ENCODE data around the gene TMEM235.

The TMEM235 gene

GRCh38 chr17:78240012-78240655, 8.7 kb downstream of the TMEM235 start:
- no peak for TF ChIP-seq CTCF (IDR thresholded peaks at IDR 0.05; ENCODE audit: borderline replicate concordance, extremely low read depth, low read length, poor library complexity, severe bottlenecking)
- TF ChIP-seq EZH2 (IDR thresholded peaks at IDR 0.05; ENCODE audit: borderline replicate concordance, low read depth, low read length, severe bottlenecking): no peak
- no peak for ATAC-seq (ENCODE audit: insufficient read depth, low read depth)
- Histone ChIP-seq H3K27ac (ENCODE audit: low read length) (no peak overlapping the region), H3K27me3 (ENCODE audit: insufficient read depth, low read length, poor library complexity) (no peaks in the 10 kb centered on the region), H3K9ac (ENCODE audit: low read depth, low read length) (no peak overlapping the region), H3K79me2 (ENCODE audit: insufficient read depth, low read length) (no peaks in the 10 kb centered on the region), H3K4me3 (ENCODE audit: low read depth in 1 of 2, low read length in 2 of 2) (no peak overlapping the region), H3K9me3 (ENCODE audit: insufficient read depth, low read length, severe bottlenecking) (no peaks in the 10 kb centered on the region), H3K36me3 (ENCODE audit: insufficient read depth, low read length) (no peaks in the 10 kb centered on the region), H3K4me2 (ENCODE audit: insufficient read depth, low read length) (no peak overlapping the region), H3K4me1 (ENCODE audit: insufficient read depth, low read length) (no peaks in the 10 kb centered on the region), H4K20me1 (ENCODE audit: insufficient read depth, low read length) (no peaks in the 10 kb centered on the region), H2AFZ (ENCODE audit: low read depth, low read length) (no peak overlapping the region)
- no peak for DNase-seq

- H3K9ac ChIP-seq (ENCODE audit: low read depth, low read length): no peak overlapping the region
- DNase-seq (no peak), ATAC-seq (ENCODE audit: insufficient read depth, low read depth) (no peak)
- no peaks in the 10 kb centered on the region for H3K36me3 ChIP-seq (ENCODE audit: insufficient read depth, low read length)
- no peaks in the 10 kb centered on the region for H3K4me1 ChIP-seq (ENCODE audit: insufficient read depth, low read length)
- no peak overlapping the region for H3K4me3 ChIP-seq (ENCODE audit: low read depth in 1 of 2, low read length in 2 of 2)
- H3K4me2 ChIP-seq (ENCODE audit: insufficient read depth, low read length): no peak overlapping the region
- H3K9me3 ChIP-seq (ENCODE audit: insufficient read depth, low read length, severe bottlenecking): no peaks in the 10 kb centered on the region
- TF ChIP-seq EZH2 (IDR thresholded peaks at IDR 0.05; ENCODE audit: borderline replicate concordance, low read depth, low read length, severe bottlenecking) (no peak), CTCF (IDR thresholded peaks at IDR 0.05; ENCODE audit: borderline replicate concordance, extremely low read depth, low read length, poor library complexity, severe bottlenecking) (no peak)
- no peak overlapping the region for H2AFZ ChIP-seq (ENCODE audit: low read depth, low read length)
- H4K20me1 ChIP-seq (ENCODE audit: insufficient read depth, low read length): no peaks in the 10 kb centered on the region
- no peaks in the 10 kb centered on the region for H3K27me3 ChIP-seq (ENCODE audit: insufficient read depth, low read length, poor library complexity)
- no peaks in the 10 kb centered on the region for H3K79me2 ChIP-seq (ENCODE audit: insufficient read depth, low read length)
- no peak overlapping the region for H3K27ac ChIP-seq (ENCODE audit: low read length)
Observed at GRCh38 chr17:78240839-78241238, 9.4 kb downstream of the TMEM235 start.

GRCh38 chr17:78241277-78242023, 10.0 kb downstream of the TMEM235 start:
- Histone ChIP-seq H3K27ac (ENCODE audit: low read length) (no peak overlapping the region), H3K4me1 (ENCODE audit: insufficient read depth, low read length) (no peaks in the 10 kb centered on the region), H3K79me2 (ENCODE audit: insufficient read depth, low read length) (no peaks in the 10 kb centered on the region), H3K36me3 (ENCODE audit: insufficient read depth, low read length) (no peaks in the 10 kb centered on the region), H3K27me3 (ENCODE audit: insufficient read depth, low read length, poor library complexity) (no peaks in the 10 kb centered on the region), H3K9ac (ENCODE audit: low read depth, low read length) (no peak overlapping the region), H3K4me2 (ENCODE audit: insufficient read depth, low read length) (no peak overlapping the region), H3K9me3 (ENCODE audit: insufficient read depth, low read length, severe bottlenecking) (no peaks in the 10 kb centered on the region), H4K20me1 (ENCODE audit: insufficient read depth, low read length) (no peaks in the 10 kb centered on the region), H3K4me3 (ENCODE audit: low read depth in 1 of 2, low read length in 2 of 2) (no peak overlapping the region), H2AFZ (ENCODE audit: low read depth, low read length) (no peak overlapping the region)
- ATAC-seq (ENCODE audit: insufficient read depth, low read depth): no peak
- TF ChIP-seq EZH2 (IDR thresholded peaks at IDR 0.05; ENCODE audit: borderline replicate concordance, low read depth, low read length, severe bottlenecking) (no peak), CTCF (IDR thresholded peaks at IDR 0.05; ENCODE audit: borderline replicate concordance, extremely low read depth, low read length, poor library complexity, severe bottlenecking) (no peak)
- DNase-seq: no peak
